GM12878 (cell line): Measurements from ENCODE around the gene ZDHHC18. TPM values are rescaled to one million over a fixed set of nuclear protein-coding genes. Genes with fewer than 3 reads are reported as not detected.

Experiments
- ATAC-seq: fragments of 200-7000 bp; cut with Tn5 transposase; 3 replicates; pipeline ENCODE4 v1.9.1; 2020; ENCODE audit warnings: mild to moderate bottlenecking, moderate library complexity
- BruUV-seq: library from RNA; stranded (reverse); fragments of 400-500 nt; replicated peaks from 2 replicates; lab custom pipeline; 2021; lab: Mats Ljungman, UMichigan
- CTCF ChIA-PET: fragments of 300-600 bp; sonication (Branson Sonifier 250); formaldehyde crosslinking; extraction: SDS; loops from one replicate; lab custom pipeline; 2021; ENCODE audit warnings: inconsistent platforms; lab: Yijun Ruan, JAX
- POLR2A ChIA-PET: fragments of 350-600 bp; formaldehyde crosslinking; extraction: SDS; loops from one replicate; lab custom pipeline; 2021; ENCODE audit warnings: inconsistent platforms; lab: Charles Lee
- RAD21 ChIA-PET: fragments of 300-600 bp; sonication (Branson Sonifier 250); formaldehyde crosslinking; loops from one replicate; lab custom pipeline; 2023; ENCODE audit warnings: antibody characterized with exemption; ENCODE audit not compliant: unreplicated experiment; lab: Charles Lee
- SMC1A ChIA-PET: fragments of 300-600 bp; sonication (Branson Sonifier 250); formaldehyde crosslinking; loops from one replicate; lab custom pipeline; 2023; ENCODE audit not compliant: unreplicated experiment, uncharacterized antibody; lab: Charles Lee
- DNase-seq: peaks from one replicate; pipeline ENCODE4 v3.0.0-alpha.2; 2011; ENCODE audit warnings: low read depth, low spot score
- FAIRE-seq: peaks from 3 replicates; lab custom pipeline; 2011; peaks lifted over from hg19 to GRCh38; lab: Jason Lieb, UNC
- H2AFZ ChIP-seq: 2 replicates; pipeline ENCODE4 v1.6.0; 2011; ENCODE audit warnings: low read depth, low read length, control low read depth; ENCODE audit not compliant: control insufficient read depth
- H3K27ac ChIP-seq: 2 replicates; pipeline ENCODE4 v1.5.1; 2011; ENCODE audit warnings: control low read depth; ENCODE audit not compliant: control insufficient read depth, insufficient read depth
- H3K27me3 ChIP-seq, 2 experiments: replicated peaks in 1 of 2; 2 replicates each; pipeline versions ENCODE4 v1.6.0 to v1.6.1; 2011; ENCODE audit warnings: low read length in 1 of 2; ENCODE audit not compliant: control insufficient read depth in 2 of 2, insufficient read depth in 2 of 2
- H3K36me3 ChIP-seq, 2 experiments: 2 replicates each; pipeline ENCODE4 v1.5.1; 2011; ENCODE audit warnings: low read length in 1 of 2; ENCODE audit not compliant: control insufficient read depth in 2 of 2, insufficient read depth in 2 of 2
- H3K4me1 ChIP-seq: 2 replicates; pipeline ENCODE4 v1.6.1; 2011; ENCODE audit warnings: mild to moderate bottlenecking, low read length, moderate library complexity, mixed read lengths; ENCODE audit not compliant: control insufficient read depth, insufficient read depth
- H3K4me2 ChIP-seq: 2 replicates; pipeline ENCODE4 v1.6.0; 2011; ENCODE audit warnings: control low read depth; ENCODE audit not compliant: control insufficient read depth, insufficient read depth
- H3K4me3 ChIP-seq: fragments of 200-600 bp; sonication (generic); 2 replicates; pipeline ENCODE4 v1.5.1; 2016
- H3K79me2 ChIP-seq: 2 replicates; pipeline ENCODE4 v1.6.0; 2011; ENCODE audit warnings: low read length; ENCODE audit not compliant: control insufficient read depth, insufficient read depth
- H3K9ac ChIP-seq: 2 replicates; pipeline ENCODE4 v1.8.0; 2011; ENCODE audit warnings: low read length, control low read depth, mixed read lengths; ENCODE audit not compliant: control insufficient read depth, insufficient read depth
- H3K9me3 ChIP-seq: replicated peaks from 3 replicates; pipeline ENCODE4 v1.5.1; 2011; ENCODE audit warnings: mild to moderate bottlenecking, low read length; ENCODE audit not compliant: control insufficient read depth, insufficient read depth
- H4K20me1 ChIP-seq: 2 replicates; pipeline ENCODE4 v1.6.0; 2011; ENCODE audit not compliant: control insufficient read depth, insufficient read depth
- DPF2 ChIP-seq: fragments of 450-650 bp; IDR thresholded peaks from 2 replicates; pipeline ENCODE4 v1.6.1; 2017; ENCODE audit warnings: mild to moderate bottlenecking
- ETV6 ChIP-seq, 2 experiments: fragments of 450-650 bp in 1 of 2; IDR thresholded peaks in 1 of 2; conservative IDR thresholded peaks in 1 of 2; 2 replicates each; pipeline ENCODE4 v1.6.1; 2014; ENCODE audit warnings: antibody characterized with exemption in 1 of 2, borderline replicate concordance in 1 of 2, low read depth in 1 of 2, mild to moderate bottlenecking in 1 of 2, moderate library complexity in 1 of 2
- HCFC1 ChIP-seq: fragments of 150-350 bp; IDR thresholded peaks from 2 replicates; pipeline ENCODE4 v1.6.1; 2014; ENCODE audit warnings: low read length
- MAX ChIP-seq: IDR thresholded peaks from 2 replicates; pipeline ENCODE4 v1.6.1; 2012; ENCODE audit warnings: low read depth, low read length, improper control_type of control experiment
- NFYB ChIP-seq: IDR thresholded peaks from 2 replicates; pipeline ENCODE4 v1.6.1; 2011; ENCODE audit warnings: low read depth, mild to moderate bottlenecking, low read length, improper control_type of control experiment, moderate library complexity; ENCODE audit not compliant: insufficient read depth
- SMAD1 ChIP-seq: fragments of 450-650 bp; IDR thresholded peaks from 2 replicates; pipeline ENCODE4 v1.6.1; 2018; ENCODE audit warnings: mild to moderate bottlenecking, low read depth; ENCODE audit not compliant: partially characterized antibody
- SMAD5 ChIP-seq: IDR thresholded peaks from 2 replicates; pipeline ENCODE4 v1.6.1; 2016; ENCODE audit warnings: antibody characterized with exemption, low read depth
- STAT1 ChIP-seq: fragments of 450-650 bp; conservative IDR thresholded peaks from 2 replicates; pipeline ENCODE4 v1.6.1; 2014; ENCODE audit warnings: antibody characterized with exemption, mild to moderate bottlenecking
- ZBTB11 ChIP-seq: fragments of 450-650 bp; formaldehyde crosslinking; IDR thresholded peaks from 2 replicates; pipeline ENCODE4 v1.5.0; 2022; ENCODE audit warnings: mild to moderate bottlenecking, missing genetic modification characterization
- ZBTB33 ChIP-seq: fragments of 450-650 bp; IDR thresholded peaks from 2 replicates; pipeline ENCODE4 v1.6.1; 2017; ENCODE audit warnings: mild to moderate bottlenecking
- WGBS: methylation state at CpG from one replicate; pipeline ENCODE4 v1.1.6; 2016; ENCODE audit warnings: low lambda C conversion rate; ENCODE audit not compliant: insufficient replicate concordance, insufficient coverage; ENCODE audit errors: missing lambda C conversion rate; 5-methylcytosine and 5-hydroxymethylcytosine counted together
- in situ Hi-C: fragments of 300-500 bp; cut with MboI; formaldehyde crosslinking; loops from 9 replicates; pipeline ENCODE4 v1.14.3; 2018; ENCODE audit warnings: mixed read lengths
- intact Hi-C: fragments of 100-400 bp; cut with micrococcal nuclease; formaldehyde crosslinking; loops from one replicate; pipeline ENCODE4 v1.14.2; 2022; ENCODE audit not compliant: unreplicated experiment
- polyA plus RNA-seq, 11 experiments: library from polyadenylated mRNA; depleted of rRNA in 4 of 11; unstranded in 6 of 11; stranded (reverse) in 5 of 11; fragments of >200 nt; fragmentation: Nextera tagmentation in 4 of 11; fragmentation: Illumina TruSeq in 1 of 11; extraction: Ambion mirVana in 4 of 11; extraction: Trizol in 1 of 11; gene quantifications; 1 replicate in 1 of 11; 2 replicates in 10 of 11; pipeline versions ENCODE4 v1.2.1 to v1.2.3, GENCODE V29; 2011 to 2016; ENCODE audit warnings: inconsistent platforms in 2 of 11, missing spikeins in 2 of 11, low read depth in 1 of 11
- total RNA-seq, 4 experiments: library from RNA; depleted of rRNA in 3 of 4; stranded (reverse); fragments of >200 nt in 3 of 4; fragmentation: Illumina TruSeq in 1 of 4; extraction: Trizol in 1 of 4; gene quantifications; 2 replicates each; pipeline versions ENCODE4 v1.2.1 to v1.2.3, GENCODE V29; 2013 to 2021

ZDHHC18 gene
- total and polyA plus RNA-seq, 10 of the 15 experiments (the other 5 are each of a cell fraction or from before 2014, with no cell fraction given) = 0.40 to 81.2 (median 21.3) TPM

GRCh38 chr1:26863685-26864077 is 37.2 kb downstream of the ZDHHC18 start:
- POLR2A ChIA-PET = interaction anchor here (0.7 to 2.2 kb wide), 2 partner anchors 14 to 172 kb away, joined by 3 to 6 read pairs; no protein-coding TSS in a partner anchor

More at GRCh38 chr1:26863685-26864077, 37.2 kb downstream of the ZDHHC18 start:
- ATAC-seq (no peak), DNase-seq (no peak), FAIRE-seq (no peak)
- H3K36me3 ChIP-seq = no peaks in the 10 kb centered on the region
- H3K4me1 ChIP-seq = peaks cover 16% of the 10 kb centered on the region
- ChIA-PET CTCF (interaction anchor here (0.6 to 1.8 kb wide), 8 partner anchors 13 to 226 kb away, joined by 3 to 8 read pairs (median 3); no protein-coding TSS in a partner anchor), RAD21 (interaction anchor here (2.3 kb wide), 1 partner anchor 31 kb away, joined by 16 read pairs; no protein-coding TSS in a partner anchor), SMC1A (no interaction called here)
- WGBS = 66% methylated on average over 16 of the region's 20 CpGs
- peak overlapping the region; percentile 99; the same call in 1 of the 2 replicates for H3K9ac ChIP-seq
- intact Hi-C loops = no loop called here
- TF ChIP-seq MAX (no peak), STAT1 (no peak), NFYB (no peak), HCFC1 (no peak), SMAD1 (no peak), SMAD5 (no peak), ETV6 (conservative IDR thresholded peaks at IDR 0.05 in 1 of 2, IDR thresholded peaks at IDR 0.05 in 1 of 2; ENCODE audit: borderline replicate concordance in 1 of 2, low read depth in 1 of 2) (no peak), ZBTB33 (no peak), ZBTB11 (CRISPR knock-in tag) (no peak), DPF2 (no peak)
- H3K9me3 ChIP-seq = no peaks in the 10 kb centered on the region
- H3K79me2 ChIP-seq = no peaks in the 10 kb centered on the region; the same call in 1 of the 2 replicates
- in situ Hi-C loops = no loop called here
- no TSS peak for BruUV-seq
- peak overlapping the region; percentile 99 for H3K4me2 ChIP-seq
- peak overlapping the region; percentile 93; the same call in 1 of the 2 replicates for H3K4me3 ChIP-seq
- no peaks in the 10 kb centered on the region for H3K27me3 ChIP-seq
- peak overlapping the region; percentile 99 for H3K27ac ChIP-seq
- H4K20me1 ChIP-seq = no peaks in the 10 kb centered on the region
- no peak overlapping the region; the same call in 1 of the 2 replicates for H2AFZ ChIP-seq
